H1 (cell line): Measurements from ENCODE around the gene ZNF407. TPM values are rescaled to one million over a fixed set of nuclear protein-coding genes. Genes with fewer than 3 reads are reported as not detected.

Source experiments
- CTCF ChIA-PET: fragments of 300-600 bp; sonication (Branson Sonifier 250); formaldehyde crosslinking; loops from one replicate; lab custom pipeline; 2021; ENCODE audit not compliant: partially characterized antibody; lab: Charles Lee
- POLR2A ChIA-PET: fragments of 300-600 bp; sonication (Branson Sonifier 250); formaldehyde crosslinking; loops from one replicate; lab custom pipeline; 2021; ENCODE audit warnings: inconsistent platforms; ENCODE audit not compliant: partially characterized antibody; lab: Charles Lee
- DNase-seq, 2 experiments: peaks; one replicate each; pipeline versions ENCODE4 v3.0.0 to v3.0.0-alpha.2; 2010 to 2022; ENCODE audit warnings: low spot score in 2 of 2, low read depth in 1 of 2, mixed read lengths in 1 of 2
- FAIRE-seq: peaks from 2 replicates; lab custom pipeline; 2011; peaks lifted over from hg19 to GRCh38; lab: Jason Lieb, UNC
- H2AFZ ChIP-seq: 2 replicates; pipeline ENCODE4 v1.8.1; 2012; ENCODE audit warnings: low read length, inconsistent platforms
- H2AK5ac ChIP-seq: 2 replicates; pipeline ENCODE4 v1.6.1; 2013; ENCODE audit warnings: low read depth, low read length
- H2BK120ac ChIP-seq: replicated peaks from 2 replicates; pipeline ENCODE3; 2013; ENCODE audit warnings: low read depth, low read length, inconsistent platforms
- H2BK12ac ChIP-seq: 2 replicates; pipeline ENCODE4 v1.6.1; 2013; ENCODE audit warnings: low read depth, low read length
- H2BK15ac ChIP-seq: 2 replicates; pipeline ENCODE4 v1.6.1; 2013; ENCODE audit warnings: low read length
- H2BK20ac ChIP-seq: 2 replicates; pipeline ENCODE4 v1.6.1; 2013; ENCODE audit warnings: low read length
- H2BK5ac ChIP-seq: 2 replicates; pipeline ENCODE4 v1.6.1; 2013; ENCODE audit warnings: low read depth, low read length
- H3K14ac ChIP-seq: 2 replicates; pipeline ENCODE4 v1.6.1; 2013; ENCODE audit warnings: inconsistent platforms; ENCODE audit not compliant: insufficient read length
- H3K18ac ChIP-seq: 2 replicates; pipeline ENCODE4 v1.6.1; 2013; ENCODE audit warnings: low read length; ENCODE audit errors: extremely low read depth
- H3K23ac ChIP-seq: 2 replicates; pipeline ENCODE4 v1.6.1; 2013; ENCODE audit warnings: inconsistent platforms; ENCODE audit not compliant: insufficient read length
- H3K23me2 ChIP-seq: 2 replicates; pipeline ENCODE4 v1.6.1; 2013; ENCODE audit warnings: low read depth, low read length
- H3K27ac ChIP-seq: 2 replicates; pipeline ENCODE4 v1.6.1; 2011; ENCODE audit warnings: low read depth, low read length, inconsistent platforms
- H3K27me3 ChIP-seq, 4 experiments: replicated peaks in 1 of 4; 1 replicate in 1 of 4; 2 replicates in 3 of 4; pipeline versions ENCODE4 v1.6.1 to v1.8.1; 2011 to 2013; ENCODE audit warnings: low read length in 3 of 4, mild to moderate bottlenecking in 3 of 4, inconsistent platforms in 2 of 4, mixed read lengths in 2 of 4, moderate library complexity in 1 of 4; ENCODE audit not compliant: control insufficient read depth in 3 of 4, insufficient read depth in 3 of 4; ENCODE audit errors: extremely low read depth in 1 of 4
- H3K36me3 ChIP-seq, 4 experiments: 2 replicates each; pipeline versions ENCODE4 v1.6.1 to v1.8.1; 2011 to 2013; ENCODE audit warnings: mild to moderate bottlenecking in 4 of 4, low read length in 3 of 4, moderate library complexity in 2 of 4, control low read depth in 1 of 4, inconsistent platforms in 1 of 4; ENCODE audit not compliant: insufficient read depth in 4 of 4, control insufficient read depth in 2 of 4
- H3K4ac ChIP-seq: replicated peaks from 2 replicates; pipeline ENCODE3; 2013; ENCODE audit warnings: low read length, low read depth, mixed read lengths, inconsistent platforms; ENCODE audit not compliant: insufficient read length
- H3K4me1 ChIP-seq, 4 experiments: replicated peaks in 1 of 4; 1 replicate in 1 of 4; 2 replicates in 3 of 4; pipeline versions ENCODE4 v1.6.1 to v1.8.1; 2011 to 2013; ENCODE audit warnings: low read length in 3 of 4, inconsistent platforms in 2 of 4, mixed read lengths in 1 of 4; ENCODE audit not compliant: insufficient read depth in 4 of 4, control insufficient read depth in 3 of 4
- H3K4me2 ChIP-seq, 2 experiments: 2 replicates each; pipeline versions ENCODE4 v1.6.1 to v1.8.1; 2011 to 2013; ENCODE audit warnings: low read depth in 2 of 2, low read length in 2 of 2, control low read depth in 1 of 2, inconsistent platforms in 1 of 2, mild to moderate bottlenecking in 1 of 2; ENCODE audit not compliant: insufficient read depth in 1 of 2
- H3K4me3 ChIP-seq, 4 experiments: fragments of 200-600, 300-600 bp in 1 of 4; sonication (generic), shearing (Covaris generic), sonication (Bioruptor Twin) in 1 of 4; 2 replicates each; pipeline versions ENCODE4 v1.5.1 to v1.8.1; 2011 to 2016; ENCODE audit warnings: low read length in 4 of 4, low read depth in 3 of 4, control low read depth in 2 of 4, inconsistent platforms in 2 of 4, mild to moderate bottlenecking in 2 of 4, mixed read lengths in 1 of 4, moderate library complexity in 1 of 4; ENCODE audit not compliant: insufficient read depth in 2 of 4; ENCODE audit errors: extremely low read depth in 1 of 4
- H3K56ac ChIP-seq: replicated peaks from 2 replicates; pipeline ENCODE3; 2013; ENCODE audit warnings: low read depth, mild to moderate bottlenecking, mixed read lengths, low read length, inconsistent platforms; ENCODE audit not compliant: insufficient read length
- H3K79me1 ChIP-seq: 2 replicates; pipeline ENCODE4 v1.6.1; 2013; ENCODE audit warnings: low read depth, low read length, control low read depth
- H3K79me2 ChIP-seq, 2 experiments: 2 replicates each; pipeline versions ENCODE4 v1.6.1 to v1.8.1; 2012 to 2013; ENCODE audit warnings: low read length in 2 of 2, mild to moderate bottlenecking in 2 of 2, inconsistent platforms in 1 of 2; ENCODE audit not compliant: insufficient read depth in 2 of 2, control insufficient read depth in 1 of 2
- H3K9ac ChIP-seq, 4 experiments: replicated peaks in 1 of 4; 1 replicate in 1 of 4; 2 replicates in 3 of 4; pipeline versions ENCODE4 v1.6.1 to v1.8.1; 2011 to 2013; ENCODE audit warnings: low read depth in 3 of 4, low read length in 3 of 4, control low read depth in 2 of 4, mild to moderate bottlenecking in 2 of 4, moderate library complexity in 2 of 4, inconsistent platforms in 1 of 4; ENCODE audit errors: extremely low read depth in 1 of 4
- H3K9me3 ChIP-seq, 2 experiments: 2 replicates each; pipeline versions ENCODE4 v1.6.1 to v1.8.1; 2012 to 2013; ENCODE audit warnings: mild to moderate bottlenecking in 2 of 2, moderate library complexity in 2 of 2, control low read depth in 1 of 2, inconsistent platforms in 1 of 2, low read depth in 1 of 2, low read length in 1 of 2, mixed read lengths in 1 of 2; ENCODE audit not compliant: insufficient read depth in 2 of 2
- H4K20me1 ChIP-seq, 2 experiments: replicated peaks in 1 of 2; 2 replicates each; pipeline versions ENCODE3 to v1.8.1; 2011 to 2013; ENCODE audit warnings: inconsistent platforms in 2 of 2, low read length in 2 of 2, mild to moderate bottlenecking in 1 of 2; ENCODE audit not compliant: insufficient read depth in 2 of 2, control insufficient read depth in 1 of 2
- H4K5ac ChIP-seq: 2 replicates; pipeline ENCODE4 v1.6.1; 2013; ENCODE audit warnings: low read length, low read depth, mixed read lengths, inconsistent platforms; ENCODE audit not compliant: insufficient read length
- H4K8ac ChIP-seq: 2 replicates; pipeline ENCODE4 v1.8.0; 2013; ENCODE audit warnings: mild to moderate bottlenecking, moderate library complexity, low read length, inconsistent platforms; ENCODE audit not compliant: insufficient read depth; ENCODE audit errors: extremely low read depth
- H4K91ac ChIP-seq: replicated peaks from 2 replicates; pipeline ENCODE3; 2013; ENCODE audit warnings: low read length, mixed read lengths, inconsistent platforms; ENCODE audit not compliant: insufficient read length
- GABPA ChIP-seq: IDR thresholded peaks from 2 replicates; pipeline ENCODE4 v1.6.1; 2011; ENCODE audit warnings: mild to moderate bottlenecking, low read length, moderate library complexity, borderline replicate concordance; ENCODE audit not compliant: insufficient read depth
- SRF ChIP-seq: IDR thresholded peaks from 2 replicates; pipeline ENCODE4 v1.6.1; 2011; ENCODE audit warnings: mild to moderate bottlenecking, low read depth, low read length, moderate library complexity
- WGBS, 2 experiments: shearing (Covaris generic) in 1 of 2; methylation state at CpG; one replicate each; pipeline versions ENCODE4 v1.1.6 to v1.1.7; 2013 to 2015; ENCODE audit warnings: low lambda C conversion rate in 2 of 2, mixed read lengths in 2 of 2, inconsistent platforms in 1 of 2, low coverage in 1 of 2, missing lambda C conversion rate in 1 of 2; ENCODE audit not compliant: insufficient replicate concordance in 2 of 2, insufficient coverage in 1 of 2, insufficient read length in 1 of 2; ENCODE audit errors: extremely low coverage in 1 of 2, missing lambda C conversion rate in 1 of 2; 5-methylcytosine and 5-hydroxymethylcytosine counted together
- polyA plus RNA-seq, 7 experiments: library from polyadenylated mRNA; depleted of rRNA in 3 of 7; stranded (reverse) in 5 of 7; unstranded in 2 of 7; fragments of >200 nt in 5 of 7; fragments of 200-250 nt in 2 of 7; gene quantifications; 1 replicate in 5 of 7; 2 replicates in 1 of 7; 4 replicates in 1 of 7; pipeline versions ENCODE4 v1.2.1 to v1.2.3, GENCODE V29; 2011 to 2013; ENCODE audit warnings: missing spikeins in 2 of 7, mixed read lengths in 2 of 7
- total RNA-seq: library from RNA; stranded (reverse); fragmentation: NEBNext Ultra II Directional; extraction: Animal tissue kit (Norgen Biotek cat#: 25700); gene quantifications from 2 replicates; pipeline ENCODE4 v1.2.1, GENCODE V29; 2021

The ZNF407 gene
- total and polyA plus RNA-seq, 2 of the 8 experiments (the other 6 are each of a cell fraction or from before 2014, with no cell fraction given), result 1.5 to 6.8 TPM

DNA sequence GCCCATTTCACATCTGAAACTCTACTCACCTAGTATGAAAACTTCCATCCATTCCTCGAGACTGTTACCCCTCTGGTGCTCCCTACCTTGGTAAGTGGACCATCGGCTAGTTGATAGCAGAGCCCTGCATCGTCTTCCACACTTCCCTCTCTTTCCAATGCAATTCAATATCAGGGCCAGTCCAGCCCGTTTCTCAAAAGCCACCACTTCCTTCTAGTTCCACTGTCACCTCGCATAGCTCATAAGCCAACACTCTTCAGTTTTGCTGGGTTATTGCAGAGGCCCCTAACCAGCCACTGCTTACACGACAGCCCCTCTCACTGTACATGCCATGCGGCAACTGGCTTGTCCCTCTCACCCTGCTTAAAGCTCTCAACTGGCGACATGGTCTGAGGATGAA is 10.2 kb upstream of the ZNF407 start:
- no peaks in the 10 kb centered on the region for H3K9me3 ChIP-seq
- no peak for FAIRE-seq
- CTCF ChIA-PET, result no interaction called here

More for the DNA sequence above, 10.2 kb upstream of the ZNF407 start:
- Histone ChIP-seq H3K9ac (no peak overlapping the region), H3K56ac (no peak overlapping the region), H3K23me2 (no peaks in the 10 kb centered on the region), H4K20me1 (peaks cover 0 to 3% of the 10 kb centered on the region in 2 experiments), H2BK120ac (no peak overlapping the region), H3K4ac (no peak overlapping the region), H2BK20ac (no peak overlapping the region), H2BK12ac (no peak overlapping the region), H3K14ac (no peak overlapping the region), H3K27ac (no peak overlapping the region), H2AFZ (no peak overlapping the region), H3K4me2 (no peak overlapping the region), H3K4me1 (no peaks in the 10 kb centered on the region), H4K91ac (no peak overlapping the region), H2BK5ac (no peak overlapping the region), H3K36me3 (no peaks in the 10 kb centered on the region), H2BK15ac (no peak overlapping the region), H3K79me2 (no peaks in the 10 kb centered on the region), H3K18ac (no peak overlapping the region), H3K4me3 (no peak overlapping the region), H4K8ac (no peak overlapping the region), H3K23ac (no peak overlapping the region), H3K27me3 (no peaks in the 10 kb centered on the region; a peak in 1 of 7 replicates), H2AK5ac (no peak overlapping the region), H4K5ac (no peak overlapping the region), H3K79me1 (no peaks in the 10 kb centered on the region)
- DNase-seq, result no peak
- WGBS, 2 experiments, result 82% methylated on average over 8 of the region's 8 CpGs; no CpG with 5 or more reads in 1 of the 2 experiments
- POLR2A ChIA-PET, result no interaction called here
- TF ChIP-seq SRF (no peak), GABPA (no peak)
